Measurements from ENCODE around the gene NRG3.

DNA sequence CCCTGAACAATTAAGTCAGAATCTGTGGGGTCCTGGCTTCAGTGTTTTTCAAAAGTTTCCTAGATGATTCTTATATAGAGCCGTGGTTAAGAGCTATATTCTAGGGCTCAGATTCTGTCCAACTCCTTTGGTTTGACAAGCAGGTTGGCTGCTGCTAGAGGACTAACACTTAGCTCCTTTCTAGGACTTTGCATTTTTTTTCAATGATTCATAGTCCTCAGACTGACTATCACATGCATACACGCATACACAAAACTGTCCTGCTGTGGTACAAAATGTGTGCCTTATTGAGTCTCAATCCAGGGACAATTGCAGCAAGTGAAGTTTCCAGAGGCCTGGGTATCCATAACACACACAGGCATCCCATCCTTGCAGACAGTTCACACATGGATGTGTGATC lies 392.0 kb downstream of the NRG3 start:
- TF ChIP-seq EZH2 (IDR thresholded peaks at IDR 0.05): no peak
- no peak for TF ChIP-seq POLR2AphosphoS5 (IDR thresholded peaks at IDR 0.05; ENCODE audit: borderline replicate concordance, low read depth, low read length)
- no peak for TF ChIP-seq FOXP2 (optimal IDR thresholded peaks at IDR 0.05; ENCODE audit: control extremely low read depth, extremely low read length, insufficient read depth)

Data from SK-N-MC (cell line).